ENCODE data around the gene TMIE. TPM values are rescaled to one million over a fixed set of nuclear protein-coding genes. Genes with fewer than 3 reads are reported as not detected.
"Not testable (repeated sequence)": the region's sequence is repeated elsewhere in the genome, so short reads cannot be mapped to it uniquely, and the experiment has no call there.

TMIE gene
- total RNA-seq, 1 donor from 2014 or later, result 0.29 TPM

- DNase-seq (ENCODE audit: low spot score), result no peak
These were observed 21.3 kb downstream of the TMIE start for GRCh38 chr3:46722443-46722842.

GRCh38 chr3:46724424-46724823 lies 23.2 kb downstream of the TMIE start:
- no peak for DNase-seq (ENCODE audit: low spot score)

- DNase-seq (ENCODE audit: low spot score), result no peak
These were observed 24.6 kb downstream of the TMIE start for GRCh38 chr3:46725621-46726314.

GRCh38 chr3:46729038-46729437 lies 27.8 kb downstream of the TMIE start:
- no peak for DNase-seq (ENCODE audit: low spot score)

- no peak for DNase-seq (ENCODE audit: low spot score)
These were observed 29.6 kb downstream of the TMIE start for GRCh38 chr3:46730819-46731218.

DNA sequence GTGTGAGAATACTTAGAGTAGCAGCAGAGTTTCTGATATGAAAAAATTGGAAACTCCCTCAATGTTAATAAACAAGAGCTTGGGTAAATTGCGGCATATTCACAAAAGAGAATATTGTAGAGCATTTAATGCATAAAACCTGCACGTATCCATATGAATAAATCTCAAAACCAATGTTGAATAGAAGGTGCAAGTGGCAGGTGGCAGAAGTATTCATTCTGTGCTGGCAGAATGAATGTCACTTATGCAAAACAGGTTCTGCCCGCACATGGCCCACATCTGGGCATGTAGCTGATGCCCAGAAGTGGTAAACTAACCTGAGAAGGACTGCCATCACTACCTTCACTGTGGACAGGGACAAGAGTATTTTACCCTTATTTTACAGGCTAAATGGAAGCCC lies 30.6 kb downstream of the TMIE start:
- no peak for DNase-seq (ENCODE audit: low spot score)

DNA sequence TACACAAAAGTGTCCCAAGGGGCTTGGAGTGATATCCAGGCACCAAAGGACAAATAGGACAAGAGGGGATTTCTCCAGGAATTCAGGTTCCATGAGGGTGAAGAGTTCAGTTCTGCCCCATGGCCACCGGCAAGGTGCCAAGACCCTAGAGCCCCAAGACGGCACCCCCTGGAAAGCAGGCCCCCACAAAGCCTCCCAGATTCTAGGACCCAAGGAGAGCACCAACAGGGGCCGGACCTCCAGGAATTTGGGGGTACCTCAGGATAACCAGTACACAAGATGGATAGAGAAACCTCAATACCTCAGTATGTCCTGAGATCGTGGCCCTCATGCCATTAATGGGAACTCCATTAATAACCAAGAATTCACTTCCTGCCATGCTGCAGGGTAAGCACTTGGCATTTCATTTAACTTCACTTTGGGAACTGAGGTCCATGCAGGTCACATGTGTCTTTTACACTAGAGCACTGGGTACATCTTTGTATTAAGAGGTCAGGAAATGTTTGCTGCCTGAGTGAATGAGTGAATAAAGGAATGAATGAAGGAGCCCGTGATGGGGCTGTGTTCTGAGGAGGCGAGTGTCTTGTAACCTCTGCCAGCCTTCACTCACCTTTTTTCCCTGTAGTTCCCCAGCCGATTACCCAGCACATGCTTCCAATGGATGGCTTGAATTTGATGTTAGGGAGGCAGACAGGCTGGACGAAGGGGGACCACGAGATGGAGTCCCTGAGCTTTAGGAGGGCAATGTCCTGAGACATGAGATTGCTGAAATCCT lies 32.0 kb downstream of the TMIE start:
- DNase-seq (ENCODE audit: low spot score), result no peak

DNA sequence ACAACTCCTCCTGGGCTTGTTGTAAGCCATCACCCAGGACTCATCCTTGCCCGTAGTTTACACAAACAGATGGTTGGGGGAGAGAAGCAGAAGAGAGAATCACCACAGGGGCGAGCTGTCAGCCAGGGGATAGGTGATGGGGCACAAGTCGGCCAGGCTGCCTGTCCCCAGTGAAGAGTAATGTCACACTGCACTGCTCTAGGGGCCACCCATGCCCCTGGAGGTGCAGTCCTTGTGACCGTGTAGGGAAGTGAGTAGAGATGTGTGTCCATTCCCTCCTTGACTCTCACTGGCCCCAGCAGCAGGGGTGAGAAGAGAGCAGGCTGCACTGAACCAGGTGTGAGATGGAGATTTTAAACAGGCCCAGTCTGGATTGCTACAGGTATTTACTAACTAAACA lies 33.6 kb downstream of the TMIE start:
- no peak for DNase-seq (ENCODE audit: low spot score)

GRCh38 chr3:46736006-46736872 lies 35.0 kb downstream of the TMIE start:
- DNase-seq (ENCODE audit: low spot score), result no peak

GRCh38 chr3:46737329-46737731 lies 36.1 kb downstream of the TMIE start:
- DNase-seq (ENCODE audit: low spot score), result no peak

- not testable (repeated sequence) for DNase-seq (ENCODE audit: low spot score)
These were observed 38.4 kb downstream of the TMIE start for GRCh38 chr3:46739565-46739964.

GRCh38 chr3:46742992-46743585 lies 41.9 kb downstream of the TMIE start:
- DNase-seq (ENCODE audit: low spot score), result no peak

- no peak for DNase-seq (ENCODE audit: low spot score)
These were observed 45.5 kb downstream of the TMIE start for GRCh38 chr3:46746711-46747110.

DNA sequence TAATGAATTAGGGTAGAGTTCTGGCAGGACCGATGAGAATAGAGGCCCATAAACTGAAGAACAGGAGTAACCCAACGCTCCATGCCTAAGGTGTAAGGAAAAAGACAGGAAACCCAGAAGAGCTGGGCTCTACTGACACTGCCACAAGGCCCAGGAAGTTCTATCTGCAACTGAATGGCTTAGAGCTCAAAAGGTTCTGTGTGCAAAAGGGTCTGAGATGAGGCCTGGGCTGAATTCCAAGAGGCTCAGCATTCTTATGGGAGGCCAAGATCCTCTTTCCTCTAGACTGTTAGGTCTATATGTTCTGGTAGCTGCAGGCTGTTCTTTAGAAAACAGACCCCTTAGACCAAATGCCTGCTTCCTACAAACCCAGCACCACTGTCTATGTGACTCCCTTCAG lies 47.0 kb downstream of the TMIE start:
- no peak for DNase-seq (ENCODE audit: low spot score)

DNA sequence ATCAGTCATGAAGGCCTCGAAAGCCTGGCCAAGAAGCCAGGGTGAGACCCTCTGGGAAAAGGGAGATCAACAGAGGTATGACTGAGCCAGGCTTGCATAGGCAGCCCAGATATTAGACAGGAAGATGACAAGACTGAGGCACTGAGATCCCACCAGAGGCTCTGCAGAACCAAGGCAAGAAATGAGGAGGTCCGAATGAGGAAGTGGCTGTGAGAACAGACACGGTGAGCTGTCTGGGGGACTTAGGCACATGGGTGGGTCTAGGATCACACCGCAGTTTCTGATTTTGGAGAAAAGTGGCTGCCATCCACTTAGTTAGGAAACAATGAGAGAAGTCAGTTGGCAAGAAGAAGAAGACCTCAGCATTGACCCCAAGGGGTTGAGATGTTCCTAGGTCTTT lies 47.9 kb downstream of the TMIE start:
- no peak for DNase-seq (ENCODE audit: low spot score)

DNA sequence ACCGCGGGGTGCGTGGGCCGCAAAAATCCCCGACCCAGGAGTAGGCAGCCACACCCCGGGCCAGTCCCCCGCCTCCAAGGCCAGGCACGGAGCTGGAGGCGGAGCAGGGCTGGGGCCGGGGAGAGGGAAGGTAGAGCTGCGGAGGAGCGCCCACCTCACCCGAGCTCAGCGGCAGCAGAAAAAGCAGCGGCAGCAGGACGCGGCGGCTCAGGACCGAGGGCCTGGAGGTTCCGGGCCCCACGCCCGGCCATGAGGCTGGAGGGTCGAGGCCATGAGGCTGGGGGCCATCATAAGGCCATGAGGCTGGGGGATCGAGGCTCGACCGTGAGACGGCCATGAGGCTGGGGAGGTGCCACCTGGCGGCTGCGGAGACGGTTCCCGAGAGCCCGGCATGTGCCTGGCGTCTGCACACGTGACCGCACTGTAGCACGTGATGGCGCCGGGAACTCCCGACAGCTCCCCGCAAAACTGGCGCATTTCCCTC lies 49.4 kb downstream of the TMIE start:
- DNase-seq (ENCODE audit: low spot score), result no peak

GRCh38 chr3:46753127-46753526 lies 51.9 kb downstream of the TMIE start:
- not testable (repeated sequence) for DNase-seq (ENCODE audit: low spot score)

DNA sequence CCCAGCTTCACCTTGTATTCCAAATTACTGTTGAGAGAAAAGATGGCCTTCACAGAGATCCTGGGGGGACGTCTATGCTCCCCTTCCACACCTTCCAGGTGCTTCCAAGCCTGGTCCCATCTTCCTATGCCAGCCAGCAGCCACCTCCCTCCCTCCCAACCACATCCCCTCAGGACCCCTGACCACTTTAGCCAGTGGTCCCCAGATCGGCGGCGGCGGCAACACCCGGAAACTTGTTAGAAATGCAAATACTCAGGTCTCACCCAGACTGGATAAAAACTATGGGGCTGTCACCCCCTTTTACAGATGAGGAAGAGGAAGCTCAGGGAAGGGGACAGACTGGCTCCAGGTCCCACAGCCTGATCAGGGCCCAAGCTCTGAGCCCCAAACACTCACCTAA lies 54.5 kb downstream of the TMIE start:
- no peak for DNase-seq (ENCODE audit: low spot score)

DNA sequence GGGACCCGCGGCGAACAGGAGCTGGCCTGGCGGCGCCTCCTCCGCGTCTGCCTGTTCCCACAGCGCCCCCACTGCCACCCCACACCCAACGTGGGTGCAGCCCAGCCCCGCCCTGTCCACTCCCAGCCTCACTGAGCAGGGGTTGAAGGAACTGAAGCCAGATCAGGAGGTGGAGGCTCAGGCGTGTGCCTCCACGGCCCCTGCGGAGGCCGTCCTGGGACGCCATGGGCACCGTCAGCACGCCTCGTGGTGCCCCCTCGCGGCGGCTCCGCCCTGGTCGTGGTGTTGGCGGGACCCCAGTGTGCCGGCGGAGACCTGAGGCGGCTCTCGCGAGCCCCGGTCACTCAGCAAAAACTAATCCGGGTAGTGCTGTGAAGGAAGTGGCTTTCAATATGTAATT lies 55.5 kb downstream of the TMIE start:
- DNase-seq (ENCODE audit: low spot score), result no peak

DNA sequence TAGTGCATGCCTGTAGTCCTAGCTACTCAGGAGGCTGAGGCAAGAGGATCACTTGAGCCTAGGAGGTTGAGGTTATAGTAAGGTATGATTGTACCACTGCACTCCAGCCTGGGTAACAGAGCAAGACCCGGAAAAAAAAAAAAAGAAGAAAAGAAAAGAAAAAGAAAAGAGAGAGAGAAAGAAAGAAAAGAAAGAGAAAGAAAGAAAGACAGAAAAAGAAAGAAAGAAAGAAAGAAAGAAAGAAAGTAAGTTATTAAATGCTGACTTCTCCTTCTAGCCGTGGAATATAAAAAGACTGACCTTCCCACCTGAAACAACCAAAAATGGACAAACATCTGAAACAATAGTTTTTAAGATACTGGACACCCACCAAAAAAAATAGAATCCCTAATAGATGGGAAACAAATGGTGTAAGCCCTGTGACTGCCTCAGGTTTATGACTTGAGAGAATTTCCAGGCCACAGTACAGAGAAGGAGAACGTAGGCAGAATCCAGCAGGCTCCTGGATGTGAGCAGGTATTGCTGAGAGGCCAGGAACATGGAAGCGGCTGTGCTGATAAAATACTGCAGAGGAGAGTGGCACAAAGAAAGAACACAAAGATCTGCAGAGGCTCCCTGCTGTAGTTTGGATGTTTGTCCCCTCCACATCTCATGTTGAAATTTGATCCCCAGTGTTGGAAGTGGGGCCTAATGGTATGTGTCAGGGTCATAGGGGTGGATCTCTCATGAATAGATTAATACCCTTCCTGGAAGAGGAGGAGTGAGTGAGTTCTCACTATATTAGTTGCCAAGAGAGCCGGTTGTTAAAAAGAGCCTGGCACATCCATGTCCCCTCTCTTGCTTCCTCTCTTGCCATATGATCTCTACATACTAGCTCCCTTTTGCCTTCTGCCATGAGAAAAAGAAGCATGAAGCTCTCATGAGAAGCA lies 58.3 kb downstream of the TMIE start:
- no peak for DNase-seq (ENCODE audit: low spot score)

Measured in mucosa of gallbladder (tissue), 1 donor.